Neural progenitor cell (in vitro differentiated cells): ENCODE data around the gene SBSN.

Source experiments
- EZH2phosphoT487 ChIP-seq: fragments of 200-600 bp; sonication (generic); IDR thresholded peaks from 2 replicates; pipeline ENCODE4 v1.6.1; 2017; ENCODE audit warnings: antibody characterized with exemption
- TF ChIP-seq, protein P1 (sequence below): fragments of 200-600 bp; sonication (generic); IDR thresholded peaks from 2 replicates; pipeline ENCODE4 v1.5.1; 2017; ENCODE audit warnings: antibody characterized with exemption, mild to moderate bottlenecking

DNA sequence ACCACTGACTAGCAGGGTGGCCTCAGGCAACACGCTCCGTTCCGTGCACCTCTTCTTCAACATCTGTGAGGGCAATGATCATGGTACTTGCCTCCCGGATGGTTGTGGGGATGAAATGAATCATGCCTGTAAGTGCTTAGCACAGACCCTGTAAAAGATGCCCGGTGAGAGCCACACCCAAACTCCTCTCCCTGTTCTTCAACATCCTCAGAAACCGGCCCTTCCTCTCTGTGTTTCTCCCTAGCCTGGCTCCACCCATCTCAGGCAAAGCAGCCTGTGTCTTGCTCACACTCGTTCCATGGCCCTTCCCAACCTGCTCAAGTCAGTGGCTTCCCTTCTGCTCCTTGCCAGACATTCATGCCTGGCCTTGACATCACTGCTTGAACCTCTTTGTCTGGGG is 8.8 kb downstream of the SBSN start:
- TF ChIP-seq, protein P1, sequence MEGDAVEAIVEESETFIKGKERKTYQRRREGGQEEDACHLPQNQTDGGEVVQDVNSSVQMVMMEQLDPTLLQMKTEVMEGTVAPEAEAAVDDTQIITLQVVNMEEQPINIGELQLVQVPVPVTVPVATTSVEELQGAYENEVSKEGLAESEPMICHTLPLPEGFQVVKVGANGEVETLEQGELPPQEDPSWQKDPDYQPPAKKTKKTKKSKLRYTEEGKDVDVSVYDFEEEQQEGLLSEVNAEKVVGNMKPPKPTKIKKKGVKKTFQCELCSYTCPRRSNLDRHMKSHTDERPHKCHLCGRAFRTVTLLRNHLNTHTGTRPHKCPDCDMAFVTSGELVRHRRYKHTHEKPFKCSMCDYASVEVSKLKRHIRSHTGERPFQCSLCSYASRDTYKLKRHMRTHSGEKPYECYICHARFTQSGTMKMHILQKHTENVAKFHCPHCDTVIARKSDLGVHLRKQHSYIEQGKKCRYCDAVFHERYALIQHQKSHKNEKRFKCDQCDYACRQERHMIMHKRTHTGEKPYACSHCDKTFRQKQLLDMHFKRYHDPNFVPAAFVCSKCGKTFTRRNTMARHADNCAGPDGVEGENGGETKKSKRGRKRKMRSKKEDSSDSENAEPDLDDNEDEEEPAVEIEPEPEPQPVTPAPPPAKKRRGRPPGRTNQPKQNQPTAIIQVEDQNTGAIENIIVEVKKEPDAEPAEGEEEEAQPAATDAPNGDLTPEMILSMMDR: no peak
- no peak for TF ChIP-seq EZH2phosphoT487
